ENCODE results near the gene SARDH. TPM values are rescaled to one million over a fixed set of nuclear protein-coding genes. Genes with fewer than 3 reads are reported as not detected.
"Not testable (repeated sequence)": the region's sequence is repeated elsewhere in the genome, so short reads cannot be mapped to it uniquely, and the experiment has no call there.

The SARDH gene
- total RNA-seq, 2 donors from 2014 or later: 0.62 to 1.8 TPM

GRCh38 chr9:133777068-133777791 is 39.1 kb upstream of the SARDH start:
- peak; percentile 70 for DNase-seq (ENCODE audit: low spot score)
- intact Hi-C loops (cut with DNase I): no loop called here

GRCh38 chr9:133775951-133776905 is 38.1 kb upstream of the SARDH start:
- peak; percentile 76 for DNase-seq (ENCODE audit: low spot score)
- intact Hi-C loops (cut with DNase I): no loop called here

GRCh38 chr9:133775291-133775690 is 37.1 kb upstream of the SARDH start:
- no peak for DNase-seq (ENCODE audit: low spot score)
- intact Hi-C loops (cut with DNase I): no loop called here

GRCh38 chr9:133774799-133775198 is 36.6 kb upstream of the SARDH start:
- intact Hi-C loops (cut with DNase I): no loop called here
- peak; percentile 70 for DNase-seq (ENCODE audit: low spot score)

GRCh38 chr9:133773889-133774655 is 35.9 kb upstream of the SARDH start:
- intact Hi-C loops (cut with DNase I): no loop called here
- DNase-seq (ENCODE audit: low spot score): peak; percentile 52

- no peak for DNase-seq (ENCODE audit: low spot score)
- intact Hi-C loops (cut with DNase I): no loop called here
These were observed 34.4 kb upstream of the SARDH start for GRCh38 chr9:133772581-133772980.

- peak; percentile 64 for DNase-seq (ENCODE audit: low spot score)
- intact Hi-C loops (cut with DNase I): no loop called here
These were observed 33.6 kb upstream of the SARDH start for GRCh38 chr9:133771486-133772482.

GRCh38 chr9:133770076-133770777 is 32.1 kb upstream of the SARDH start:
- DNase-seq (ENCODE audit: low spot score): peak; percentile 71
- intact Hi-C loops (cut with DNase I): no loop called here

- peak; percentile 66 for DNase-seq (ENCODE audit: low spot score)
- intact Hi-C loops (cut with DNase I): no loop called here
These were observed 31.4 kb upstream of the SARDH start for GRCh38 chr9:133769511-133770075.

GRCh38 chr9:133768859-133769510 is 30.8 kb upstream of the SARDH start:
- peak; percentile 71 for DNase-seq (ENCODE audit: low spot score)

GRCh38 chr9:133768371-133768858 is 30.3 kb upstream of the SARDH start:
- no peak for DNase-seq (ENCODE audit: low spot score)

More at GRCh38 chr9:133768859-133769510, 30.8 kb upstream of the SARDH start:
- intact Hi-C loops (cut with DNase I): no loop called here

GRCh38 chr9:133767625-133768024 is 29.5 kb upstream of the SARDH start:
- intact Hi-C loops (cut with DNase I): no loop called here

More at GRCh38 chr9:133768371-133768858, 30.3 kb upstream of the SARDH start:
- intact Hi-C loops (cut with DNase I): no loop called here

GRCh38 chr9:133767008-133767407 is 28.9 kb upstream of the SARDH start:
- intact Hi-C loops (cut with DNase I): no loop called here
- no peak for DNase-seq (ENCODE audit: low spot score)

More at GRCh38 chr9:133767625-133768024, 29.5 kb upstream of the SARDH start:
- DNase-seq (ENCODE audit: low spot score): peak; percentile 45

- DNase-seq (ENCODE audit: low spot score); intact Hi-C loops (cut with DNase I): not testable (repeated sequence)
These were observed 28.1 kb upstream of the SARDH start for GRCh38 chr9:133766234-133766633.

- DNase-seq (ENCODE audit: low spot score): peak; percentile 67
- intact Hi-C loops (cut with DNase I): no loop called here
These were observed 25.4 kb upstream of the SARDH start for GRCh38 chr9:133763272-133764183.

All from posterior vena cava (tissue), 2 donors.